ENCODE data around the gene SAMM50.

Gene SAMM50

GRCh38 chr22:43985532-43985931, 30.3 kb downstream of the SAMM50 start:
- ChIA-PET POLR2A (ENCODE audit: low non-redundant PET) (no interaction called here), CTCF (no interaction called here)
- TF ChIP-seq CTCF (conservative IDR thresholded peaks at IDR 0.05; ENCODE audit: low read depth) = no peak
- DNase-seq (ENCODE audit: low spot score) = no peak
- no peak overlapping the region for H3K27ac ChIP-seq

GRCh38 chr22:43988116-43988820, 33.0 kb downstream of the SAMM50 start:
- no peak overlapping the region for H3K27ac ChIP-seq
- no peak for DNase-seq (ENCODE audit: low spot score)
- CTCF ChIA-PET = no interaction called here
- POLR2A ChIA-PET (ENCODE audit: low non-redundant PET) = no interaction called here
- no peak for TF ChIP-seq CTCF (conservative IDR thresholded peaks at IDR 0.05; ENCODE audit: low read depth)

GRCh38 chr22:43988960-43989359, 33.7 kb downstream of the SAMM50 start:
- DNase-seq (ENCODE audit: low spot score) = no peak
- H3K27ac ChIP-seq = no peak overlapping the region
- ChIA-PET POLR2A (ENCODE audit: low non-redundant PET) (no interaction called here), CTCF (interaction anchor here (0.7 kb wide), 1 partner anchor 191 kb away, joined by 6 read pairs; the partner anchor contains the start of gene PARVG)
- no peak for TF ChIP-seq CTCF (conservative IDR thresholded peaks at IDR 0.05; ENCODE audit: low read depth)

GRCh38 chr22:43990044-43990443, 34.8 kb downstream of the SAMM50 start:
- ChIA-PET CTCF (interaction anchor here (0.8 to 1.4 kb wide), 2 partner anchors 91 to 634 kb away, joined by 4 read pairs; no protein-coding TSS in a partner anchor), POLR2A (ENCODE audit: low non-redundant PET) (no interaction called here)
- no peak for TF ChIP-seq CTCF (conservative IDR thresholded peaks at IDR 0.05; ENCODE audit: low read depth)
- H3K27ac ChIP-seq = no peak overlapping the region
- DNase-seq (ENCODE audit: low spot score) = no peak

- TF ChIP-seq CTCF (conservative IDR thresholded peaks at IDR 0.05; ENCODE audit: low read depth) = no peak
- POLR2A ChIA-PET (ENCODE audit: low non-redundant PET) = no interaction called here
- CTCF ChIA-PET = no interaction called here
- DNase-seq (ENCODE audit: low spot score) = no peak
- no peak overlapping the region for H3K27ac ChIP-seq
These were observed 36.2 kb downstream of the SAMM50 start for GRCh38 chr22:43991316-43992020.

GRCh38 chr22:43992331-43992821, 37.1 kb downstream of the SAMM50 start:
- ChIA-PET CTCF (interaction anchor here (0.6 to 2.3 kb wide), 8 partner anchors 9 to 677 kb away, joined by 3 to 30 read pairs (median 4); no protein-coding TSS in a partner anchor), POLR2A (ENCODE audit: low non-redundant PET) (no interaction called here)
- no peak overlapping the region for H3K27ac ChIP-seq
- no peak for TF ChIP-seq CTCF (conservative IDR thresholded peaks at IDR 0.05; ENCODE audit: low read depth)
- no peak for DNase-seq (ENCODE audit: low spot score)

Data from RWPE1 (cell line).